Peyer's patch (tissue), 4 donors: ENCODE measurements around the gene VWA5B1.

Experiments
- CTCF ChIP-seq, 6 experiments: fragments of 450-650 bp in 4 of 6; fragments of 200-600 bp in 2 of 6; sonication (generic) in 1 of 6; IDR thresholded peaks; one replicate each; pipeline ENCODE4 v1.5.1; 2017 to 2019; ENCODE audit warnings: antibody characterized with exemption in 6 of 6, mild to moderate bottlenecking in 3 of 6, moderate library complexity in 1 of 6
- POLR2A ChIP-seq, 2 donors: fragments of 450-650 bp; IDR thresholded peaks; one replicate each; pipeline ENCODE4 v1.5.1; 2017; ENCODE audit warnings: antibody characterized with exemption in 2 of 2, mild to moderate bottlenecking in 2 of 2, moderate library complexity in 2 of 2

DNA sequence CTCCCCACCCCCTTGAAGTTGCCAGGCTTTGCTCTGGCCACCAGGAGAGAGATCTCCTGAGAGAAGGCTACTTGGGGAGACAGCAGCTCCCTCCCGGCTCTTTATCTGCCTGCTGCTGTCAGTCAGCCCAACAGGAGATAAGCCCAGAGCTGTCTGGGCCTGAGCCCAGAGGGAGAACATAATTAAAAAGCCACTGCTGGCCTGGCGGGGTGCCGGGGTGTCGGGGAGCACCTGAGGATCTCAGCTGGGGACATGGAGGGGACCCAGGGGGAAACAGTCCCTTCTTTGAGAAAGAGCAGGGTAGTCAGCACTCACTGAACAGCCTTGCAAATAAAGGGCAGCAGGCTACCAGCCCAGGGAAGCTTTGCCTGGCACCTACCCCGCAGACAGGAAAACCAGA, 17.9 kb downstream of the VWA5B1 start:
- no peak for TF ChIP-seq CTCF (IDR thresholded peaks at IDR 0.05)
- no peak for TF ChIP-seq POLR2A (IDR thresholded peaks at IDR 0.05)
